IPS-20b (cell line): Measurements from ENCODE around the gene ACO1.

ENCODE experiments used
- H3K27ac ChIP-seq: one replicate; pipeline ENCODE4 v1.5.1; 2013; ENCODE audit warnings: low read length
- H3K27me3 ChIP-seq: 2 replicates; pipeline ENCODE4 v1.6.1; 2013; ENCODE audit warnings: mild to moderate bottlenecking, low read length, inconsistent platforms; ENCODE audit not compliant: insufficient read depth
- H3K36me3 ChIP-seq: 2 replicates; pipeline ENCODE4 v1.6.1; 2013; ENCODE audit warnings: low read depth, mild to moderate bottlenecking, inconsistent platforms, low read length, moderate library complexity; ENCODE audit not compliant: insufficient read depth
- H3K4me1 ChIP-seq: 2 replicates; pipeline ENCODE4 v1.6.1; 2013; ENCODE audit warnings: mild to moderate bottlenecking, control low read depth, inconsistent platforms, low read length, moderate library complexity; ENCODE audit not compliant: insufficient read depth
- H3K4me3 ChIP-seq: 2 replicates; pipeline ENCODE4 v1.5.1; 2013; ENCODE audit warnings: mild to moderate bottlenecking, low read length, inconsistent platforms
- H3K9ac ChIP-seq: 2 replicates; pipeline ENCODE4 v1.6.1; 2013; ENCODE audit warnings: low read depth, mild to moderate bottlenecking, inconsistent platforms, low read length, moderate library complexity
- H3K9me3 ChIP-seq: 2 replicates; pipeline ENCODE4 v1.6.1; 2013; ENCODE audit warnings: mild to moderate bottlenecking, low read depth, low read length, inconsistent platforms; ENCODE audit not compliant: insufficient read depth

The ACO1 gene

GRCh38 chr9:32503008-32503407 lies 118.6 kb downstream of the ACO1 start:
- Histone ChIP-seq H3K9ac (no peak overlapping the region; the same call in 1 of the 2 replicates), H3K27me3 (no peaks in the 10 kb centered on the region), H3K27ac (no peak overlapping the region), H3K9me3 (no peaks in the 10 kb centered on the region), H3K36me3 (peaks cover 4% of the 10 kb centered on the region), H3K4me1 (peaks cover 8% of the 10 kb centered on the region; the same call in 1 of the 2 replicates), H3K4me3 (no peak overlapping the region)
